ENCODE measurements around the gene PLCB1. TPM values are rescaled to one million over a fixed set of nuclear protein-coding genes. Genes with fewer than 3 reads are reported as not detected.

The PLCB1 gene
- total RNA-seq, 2 donors from 2014 or later, result 7.3 to 45.5 TPM

- Histone ChIP-seq H3K27me3 (no peaks in the 10 kb centered on the region), H3K27ac (no peak overlapping the region), H3K4me1 (peaks cover 0 to 11% of the 10 kb centered on the region in 2 donors), H3K36me3 (no peaks in the 10 kb centered on the region), H3K4me3 (no peak overlapping the region), H3K9me3 (no peaks in the 10 kb centered on the region)
- DNase-seq (ENCODE audit: low spot score), result no peak
- no peak for TF ChIP-seq CTCF (IDR thresholded peaks at IDR 0.05)
Measured at GRCh38 chr20:8400486-8400885, 268.4 kb downstream of the PLCB1 start.

- Histone ChIP-seq H3K4me1 (peaks cover 0 to 11% of the 10 kb centered on the region in 2 donors), H3K27ac (no peak overlapping the region), H3K4me3 (no peak overlapping the region), H3K27me3 (no peaks in the 10 kb centered on the region), H3K36me3 (no peaks in the 10 kb centered on the region), H3K9me3 (no peaks in the 10 kb centered on the region)
- DNase-seq (ENCODE audit: low spot score), result no peak
- TF ChIP-seq CTCF (IDR thresholded peaks at IDR 0.05), result no peak
Measured at GRCh38 chr20:8401556-8401955, 269.5 kb downstream of the PLCB1 start.

GRCh38 chr20:8402798-8403197, 270.7 kb downstream of the PLCB1 start:
- TF ChIP-seq CTCF (IDR thresholded peaks at IDR 0.05), result no peak
- H3K27me3 ChIP-seq, result no peaks in the 10 kb centered on the region
- no peaks in the 10 kb centered on the region for H3K36me3 ChIP-seq
- no peak for DNase-seq (ENCODE audit: low spot score)
- no peak overlapping the region for H3K4me3 ChIP-seq
- no peaks in the 10 kb centered on the region for H3K9me3 ChIP-seq
- H3K27ac ChIP-seq, result no peak overlapping the region
- H3K4me1 ChIP-seq, result peaks cover 0 to 11% of the 10 kb centered on the region in 2 donors

- no peak for DNase-seq (ENCODE audit: low spot score)
- Histone ChIP-seq H3K36me3 (no peaks in the 10 kb centered on the region), H3K27me3 (no peaks in the 10 kb centered on the region), H3K27ac (no peak overlapping the region), H3K4me1 (peaks cover 0 to 9% of the 10 kb centered on the region in 2 donors), H3K9me3 (no peaks in the 10 kb centered on the region), H3K4me3 (no peak overlapping the region)
- no peak for TF ChIP-seq CTCF (IDR thresholded peaks at IDR 0.05)
Measured at GRCh38 chr20:8404912-8405635, 273.0 kb downstream of the PLCB1 start.

- Histone ChIP-seq H3K9me3 (no peaks in the 10 kb centered on the region), H3K4me3 (no peak overlapping the region), H3K27me3 (no peaks in the 10 kb centered on the region), H3K27ac (no peak overlapping the region), H3K4me1 (no peaks in the 10 kb centered on the region), H3K36me3 (no peaks in the 10 kb centered on the region)
- TF ChIP-seq CTCF (IDR thresholded peaks at IDR 0.05), result no peak
- no peak for DNase-seq (ENCODE audit: low spot score)
Measured at GRCh38 chr20:8406391-8406790, 274.3 kb downstream of the PLCB1 start.

Data from right atrium auricular region (tissue), 2 donors.